PFSK-1 (cell line): Measurements from ENCODE around the gene FAM53B.

Experiments used
- FOXP2 ChIP-seq: optimal IDR thresholded peaks from 2 replicates; pipeline ENCODE3; 2011; ENCODE audit warnings: borderline replicate concordance, control low read depth, inconsistent platforms; ENCODE audit not compliant: insufficient read depth; ENCODE audit errors: extremely low read length, extremely low read depth
- POLR2AphosphoS5 ChIP-seq: IDR thresholded peaks from 2 replicates; pipeline ENCODE4 v1.6.1; 2012; ENCODE audit warnings: low read depth, mild to moderate bottlenecking, control low read depth, low read length, moderate library complexity
- SIN3A ChIP-seq: IDR thresholded peaks from 2 replicates; pipeline ENCODE4 v1.6.1; 2012; ENCODE audit warnings: mild to moderate bottlenecking, low read length, moderate library complexity, borderline replicate concordance; ENCODE audit not compliant: insufficient read depth
- TAF1 ChIP-seq: IDR thresholded peaks from 2 replicates; pipeline ENCODE4 v1.6.1; 2012; ENCODE audit warnings: low read length, control low read depth, borderline replicate concordance; ENCODE audit not compliant: insufficient read depth
- TF ChIP-seq, protein P1 (sequence below), 2 experiments: IDR thresholded peaks; 2 replicates each; pipeline versions ENCODE4 v1.6.1 to v1.8.0; 2011 to 2012; ENCODE audit warnings: low read depth in 2 of 2, low read length in 2 of 2, control low read depth in 1 of 2, inconsistent platforms in 1 of 2, mild to moderate bottlenecking in 1 of 2, moderate library complexity in 1 of 2; ENCODE audit not compliant: insufficient read depth in 1 of 2

FAM53B gene

DNA sequence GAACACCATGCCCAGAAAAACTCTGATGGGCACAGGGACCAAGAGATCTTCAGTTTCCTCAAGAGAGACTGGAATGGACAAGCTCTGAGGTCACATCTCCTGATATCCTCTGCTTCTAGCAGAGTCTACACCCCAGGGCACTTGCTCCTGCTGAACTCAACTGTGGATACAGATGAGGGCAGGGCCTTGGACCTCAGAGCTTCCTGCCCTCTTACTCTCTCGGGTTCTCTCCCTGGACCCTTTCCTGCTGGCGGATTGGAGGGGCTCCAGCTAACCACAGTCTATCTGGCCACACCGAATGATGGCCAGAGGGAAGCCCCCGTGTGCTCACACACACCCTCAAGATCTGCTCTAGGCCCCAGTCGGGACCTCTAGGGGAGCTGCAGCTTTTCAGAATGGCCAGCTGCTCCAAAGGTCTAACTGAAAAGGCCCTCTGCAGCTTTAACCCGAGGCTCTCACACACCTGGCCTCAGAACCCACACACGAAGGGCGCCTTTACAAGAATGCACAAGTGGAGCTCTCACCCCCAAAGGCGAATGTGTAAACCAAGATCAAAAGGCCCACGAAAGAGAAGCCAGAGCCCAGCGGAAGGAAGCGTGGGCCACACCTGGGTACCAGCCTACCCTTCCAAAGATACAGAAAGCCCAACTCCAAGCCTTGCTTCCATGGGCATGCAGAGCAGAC, 65.5 kb downstream of the FAM53B start:
- TF ChIP-seq SIN3A (no peak), TAF1 (no peak), POLR2AphosphoS5 (no peak), FOXP2 (no peak)
- TF ChIP-seq, protein P1, sequence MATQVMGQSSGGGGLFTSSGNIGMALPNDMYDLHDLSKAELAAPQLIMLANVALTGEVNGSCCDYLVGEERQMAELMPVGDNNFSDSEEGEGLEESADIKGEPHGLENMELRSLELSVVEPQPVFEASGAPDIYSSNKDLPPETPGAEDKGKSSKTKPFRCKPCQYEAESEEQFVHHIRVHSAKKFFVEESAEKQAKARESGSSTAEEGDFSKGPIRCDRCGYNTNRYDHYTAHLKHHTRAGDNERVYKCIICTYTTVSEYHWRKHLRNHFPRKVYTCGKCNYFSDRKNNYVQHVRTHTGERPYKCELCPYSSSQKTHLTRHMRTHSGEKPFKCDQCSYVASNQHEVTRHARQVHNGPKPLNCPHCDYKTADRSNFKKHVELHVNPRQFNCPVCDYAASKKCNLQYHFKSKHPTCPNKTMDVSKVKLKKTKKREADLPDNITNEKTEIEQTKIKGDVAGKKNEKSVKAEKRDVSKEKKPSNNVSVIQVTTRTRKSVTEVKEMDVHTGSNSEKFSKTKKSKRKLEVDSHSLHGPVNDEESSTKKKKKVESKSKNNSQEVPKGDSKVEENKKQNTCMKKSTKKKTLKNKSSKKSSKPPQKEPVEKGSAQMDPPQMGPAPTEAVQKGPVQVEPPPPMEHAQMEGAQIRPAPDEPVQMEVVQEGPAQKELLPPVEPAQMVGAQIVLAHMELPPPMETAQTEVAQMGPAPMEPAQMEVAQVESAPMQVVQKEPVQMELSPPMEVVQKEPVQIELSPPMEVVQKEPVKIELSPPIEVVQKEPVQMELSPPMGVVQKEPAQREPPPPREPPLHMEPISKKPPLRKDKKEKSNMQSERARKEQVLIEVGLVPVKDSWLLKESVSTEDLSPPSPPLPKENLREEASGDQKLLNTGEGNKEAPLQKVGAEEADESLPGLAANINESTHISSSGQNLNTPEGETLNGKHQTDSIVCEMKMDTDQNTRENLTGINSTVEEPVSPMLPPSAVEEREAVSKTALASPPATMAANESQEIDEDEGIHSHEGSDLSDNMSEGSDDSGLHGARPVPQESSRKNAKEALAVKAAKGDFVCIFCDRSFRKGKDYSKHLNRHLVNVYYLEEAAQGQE (IDR thresholded peaks at IDR 0.05; ENCODE audit: insufficient read depth in 1 of 2, low read depth in 2 of 2, low read length in 2 of 2) = no peak

DNA sequence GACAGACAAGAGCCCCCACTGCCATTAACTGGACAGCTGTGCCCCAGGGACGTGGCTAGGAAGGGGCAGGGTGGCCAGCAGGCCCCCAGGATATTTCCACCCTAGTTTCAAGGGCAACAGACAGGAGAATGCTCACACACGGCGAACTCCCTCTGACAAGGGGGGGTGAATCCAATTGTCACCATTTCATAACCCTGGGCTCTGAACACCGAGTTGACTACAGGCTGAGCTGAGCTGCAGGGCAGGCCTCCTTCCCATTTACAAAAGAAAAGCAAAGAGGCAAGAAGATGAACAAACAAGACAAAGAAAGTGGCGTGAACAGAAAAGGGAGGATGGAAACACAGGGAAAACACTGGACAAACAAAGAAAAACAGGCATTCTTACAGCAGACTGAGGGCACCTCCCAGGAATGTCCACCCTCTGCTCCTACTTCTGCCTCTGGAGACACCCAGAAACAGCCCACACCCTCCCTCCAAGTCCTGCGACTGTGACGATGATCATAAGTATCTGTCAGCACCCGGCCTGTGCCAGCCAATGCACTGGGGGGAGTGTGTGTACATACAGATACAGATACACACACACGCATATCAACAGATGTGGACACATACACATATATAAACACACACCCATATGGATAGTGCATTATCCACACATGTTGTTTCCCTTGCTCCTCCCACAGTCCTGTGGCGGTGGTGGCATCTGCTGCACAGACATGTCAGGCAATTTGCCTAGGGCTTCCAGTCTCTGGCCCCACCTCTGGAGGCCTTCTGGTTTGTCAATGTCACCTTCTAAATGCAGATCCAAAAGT, 66.2 kb downstream of the FAM53B start:
- TF ChIP-seq SIN3A (no peak), POLR2AphosphoS5 (no peak), FOXP2 (no peak), TAF1 (no peak)
- TF ChIP-seq, protein P1 (IDR thresholded peaks at IDR 0.05; ENCODE audit: insufficient read depth in 1 of 2, low read depth in 2 of 2, low read length in 2 of 2) = no peak

DNA sequence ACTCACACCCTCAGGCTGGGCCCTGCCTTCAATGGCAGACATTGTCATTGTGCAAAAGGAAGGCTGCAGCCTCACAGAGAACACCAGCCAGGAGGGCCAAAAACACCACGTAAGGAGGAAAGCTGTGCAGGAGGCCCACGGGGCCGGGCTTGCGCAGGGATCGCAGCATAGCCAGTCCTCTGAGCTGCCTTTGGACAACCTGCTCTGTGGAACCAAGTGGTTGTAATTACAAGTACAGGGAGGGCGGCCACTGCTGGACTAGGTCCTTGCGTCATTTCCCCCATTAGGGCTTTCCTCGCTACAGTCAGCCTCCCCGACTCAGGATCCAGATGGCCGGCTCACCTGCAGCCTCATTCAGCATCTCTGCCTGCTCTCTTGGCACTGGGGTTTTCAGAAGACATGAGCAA, 66.9 kb downstream of the FAM53B start:
- TF ChIP-seq POLR2AphosphoS5 (no peak), FOXP2 (no peak), SIN3A (no peak), TAF1 (no peak)
- TF ChIP-seq, protein P1 (IDR thresholded peaks at IDR 0.05; ENCODE audit: insufficient read depth in 1 of 2, low read depth in 2 of 2, low read length in 2 of 2) = no peak

DNA sequence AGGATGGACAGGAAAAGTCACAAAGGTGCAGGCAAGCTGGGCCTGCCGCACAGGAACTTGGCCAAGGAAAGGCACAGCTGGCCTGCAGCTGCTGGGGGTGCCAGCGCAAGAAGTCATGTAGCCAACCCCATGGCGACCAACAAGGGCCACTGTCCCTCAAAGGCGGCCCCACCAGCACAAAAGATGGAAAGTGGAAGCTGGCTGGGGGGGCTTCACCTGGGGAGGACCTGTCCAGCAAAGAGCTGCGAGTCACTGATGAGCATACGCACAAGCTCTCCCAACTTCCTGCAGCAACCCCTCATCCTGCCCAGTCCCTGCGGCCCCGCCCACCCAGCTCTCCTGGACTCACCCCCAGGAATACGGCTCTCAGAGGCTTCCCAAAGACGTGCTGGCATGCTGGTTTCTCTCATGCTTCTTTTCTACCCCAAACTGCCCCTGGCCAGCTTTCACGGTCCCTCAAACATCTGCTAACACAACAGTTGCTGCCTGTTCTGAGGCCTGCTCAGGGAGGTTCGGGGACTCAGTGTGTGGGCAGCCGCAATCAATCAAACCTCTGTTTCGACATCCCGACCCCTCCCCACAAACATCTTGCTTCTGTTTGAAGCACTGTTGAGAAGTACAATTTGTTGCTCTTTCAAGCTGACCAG, 67.6 kb downstream of the FAM53B start:
- TF ChIP-seq POLR2AphosphoS5 = no peak
- TF ChIP-seq, protein P1 (IDR thresholded peaks at IDR 0.05; ENCODE audit: insufficient read depth in 1 of 2, low read depth in 2 of 2, low read length in 2 of 2) = no peak
- TF ChIP-seq TAF1 = no peak
- TF ChIP-seq FOXP2 = no peak
- TF ChIP-seq SIN3A = no peak
